B cell (primary cell): ENCODE measurements around the gene ALX1. TPM values are rescaled to one million over a fixed set of nuclear protein-coding genes. Genes with fewer than 3 reads are reported as not detected.

Experiments
- ATAC-seq: fragments of 200-7000 bp; cut with Tn5 transposase; one replicate; pipeline ENCODE4 v1.10.0; 2021; ENCODE audit warnings: low read depth, mild to moderate bottlenecking, moderate number of reproducible peaks, moderate library complexity
- CTCF ChIA-PET: fragments of 350-600 bp; sonication (Branson Sonifier 250); formaldehyde crosslinking; loops from one replicate; lab custom pipeline; 2021; ENCODE audit warnings: antibody characterized with exemption, inconsistent platforms; lab: Charles Lee
- POLR2A ChIA-PET: fragments of 350-600 bp; sonication (Branson Sonifier 250); formaldehyde crosslinking; loops from one replicate; lab custom pipeline; 2021; ENCODE audit warnings: antibody characterized with exemption; lab: Charles Lee
- DNase-seq: peaks from one replicate; pipeline ENCODE4 v3.0.0; 2013
- H2AFZ ChIP-seq: 2 replicates; pipeline ENCODE4 v1.6.1; 2012; ENCODE audit warnings: mild to moderate bottlenecking, low read depth, low read length; ENCODE audit not compliant: insufficient read depth, poor library complexity, severe bottlenecking
- H3K27ac ChIP-seq, 2 donors: 1 replicate in 1 of 2; 2 replicates in 1 of 2; pipeline ENCODE4 v1.5.1; 2012 to 2013; ENCODE audit warnings: low read length in 2 of 2, mild to moderate bottlenecking in 2 of 2, moderate library complexity in 1 of 2
- H3K27me3 ChIP-seq, 4 experiments: fragments of 200-600 bp in 1 of 4; sonication (generic) in 1 of 4; replicated peaks in 1 of 4; 1 replicate in 2 of 4; 2 replicates in 2 of 4; pipeline versions ENCODE4 v1.6.1 to v1.7.0; 2013 to 2016; ENCODE audit warnings: low read length in 3 of 4, mild to moderate bottlenecking in 2 of 4, mixed read lengths in 1 of 4, moderate library complexity in 1 of 4; ENCODE audit not compliant: insufficient read depth in 4 of 4, control insufficient read depth in 3 of 4; ENCODE audit errors: control extremely low read depth in 1 of 4
- H3K36me3 ChIP-seq, 2 experiments: replicated peaks in 1 of 2; 1 replicate in 1 of 2; 2 replicates in 1 of 2; pipeline versions ENCODE4 v1.6.1 to v1.7.1; 2013; ENCODE audit warnings: low read length in 1 of 2; ENCODE audit not compliant: insufficient read depth in 2 of 2, control insufficient read depth in 1 of 2; ENCODE audit errors: control extremely low read depth in 1 of 2, extremely low read depth in 1 of 2
- H3K4me1 ChIP-seq, 2 donors: fragments of 200-600 bp in 1 of 2; sonication (generic) in 1 of 2; 1 replicate in 1 of 2; 2 replicates in 1 of 2; pipeline versions ENCODE4 v1.5.1 to v1.6.1; 2013 to 2017; ENCODE audit warnings: low read length in 2 of 2; ENCODE audit not compliant: control insufficient read depth in 2 of 2, insufficient read depth in 2 of 2
- H3K4me2 ChIP-seq: replicated peaks from 2 replicates; pipeline ENCODE3; 2012; ENCODE audit warnings: mild to moderate bottlenecking, low read depth, low read length; ENCODE audit not compliant: poor library complexity, severe bottlenecking
- H3K4me3 ChIP-seq, 5 experiments: fragments of 200-600 bp in 1 of 5; sonication (generic) in 1 of 5; 1 replicate in 3 of 5; 2 replicates in 2 of 5; pipeline versions ENCODE4 v1.5.1 to v1.7.0; 2011 to 2016; ENCODE audit warnings: low read length in 4 of 5, mild to moderate bottlenecking in 4 of 5, low read depth in 2 of 5, control low read depth in 1 of 5, moderate library complexity in 1 of 5; ENCODE audit not compliant: insufficient read depth in 1 of 5; ENCODE audit errors: control extremely low read depth in 1 of 5, extremely low read depth in 1 of 5
- H3K79me2 ChIP-seq: fragments of 200-600 bp; sonication (generic); one replicate; pipeline ENCODE4 v1.6.0; 2016; ENCODE audit warnings: low read length; ENCODE audit not compliant: control insufficient read depth, insufficient read depth
- H3K9ac ChIP-seq: fragments of 200-600 bp; sonication (generic); 2 replicates; pipeline ENCODE4 v1.6.1; 2017; ENCODE audit warnings: mild to moderate bottlenecking, low read length, moderate library complexity
- H3K9me3 ChIP-seq, 3 donors: one replicate each; pipeline versions ENCODE4 v1.6.1 to v1.7.1; 2013; ENCODE audit warnings: low read length in 2 of 3; ENCODE audit not compliant: control insufficient read depth in 2 of 3, insufficient read depth in 1 of 3; ENCODE audit errors: control extremely low read depth in 1 of 3
- H4K20me1 ChIP-seq: 2 replicates; pipeline ENCODE4 v1.6.0; 2012; ENCODE audit warnings: mild to moderate bottlenecking, low read length; ENCODE audit not compliant: insufficient read depth, control insufficient read depth, poor library complexity, severe bottlenecking
- H3K27ac Mint-ChIP-seq: one replicate; pipeline ENCODE4 v1.8.0; 2021; ENCODE audit warnings: mixed read lengths
- H3K27me3 Mint-ChIP-seq: one replicate; pipeline ENCODE4 v1.8.0; 2021; ENCODE audit warnings: mixed read lengths
- H3K4me1 Mint-ChIP-seq: one replicate; pipeline ENCODE4 v1.8.0; 2021; ENCODE audit warnings: mixed read lengths
- H3K4me3 Mint-ChIP-seq: one replicate; pipeline ENCODE4 v1.8.0; 2021; ENCODE audit warnings: mixed read lengths
- H3K9me3 Mint-ChIP-seq: one replicate; pipeline ENCODE4 v1.8.0; 2022; ENCODE audit warnings: mixed read lengths; ENCODE audit not compliant: insufficient read depth
- CTCF ChIP-seq: fragments of 200-600 bp; IDR thresholded peaks from one replicate; pipeline ENCODE4 v1.8.0; 2022; ENCODE audit warnings: antibody characterized with exemption, mild to moderate bottlenecking
- EZH2 ChIP-seq: IDR thresholded peaks from 2 replicates; pipeline ENCODE4 v1.6.1; 2012; ENCODE audit warnings: borderline replicate concordance, low read depth, mild to moderate bottlenecking, moderate library complexity, low read length; ENCODE audit not compliant: insufficient read depth, poor library complexity, severe bottlenecking
- WGBS: methylation state at CpG from one replicate; pipeline ENCODE4 v1.1.5; 2013; ENCODE audit warnings: missing lambda C conversion rate; ENCODE audit not compliant: insufficient coverage; 5-methylcytosine and 5-hydroxymethylcytosine counted together
- intact Hi-C: fragments of 100-400 bp; cut with micrococcal nuclease; formaldehyde crosslinking; loops from one replicate; pipeline ENCODE4 v1.10.0; 2022
- polyA plus RNA-seq: library from polyadenylated mRNA; depleted of rRNA; stranded (reverse); fragments of >200 nt; gene quantifications from 2 replicates; pipeline ENCODE4 v1.2.3, GENCODE V29; 2012
- total RNA-seq, 2 donors: library from RNA; stranded (reverse); fragments of 120-200 nt in 1 of 2; gene quantifications; 1 replicate in 1 of 2; 2 replicates in 1 of 2; pipeline versions ENCODE4 v1.2.3 to v1.2.4, GENCODE V29; 2013 to 2022

The ALX1 gene
- total and polyA plus RNA-seq, 2 donors (not counting 1 experiment from before 2014, with no cell fraction given) = not detected

GRCh38 chr12:85244561-85244960 is 35.5 kb upstream of the ALX1 start:
- no peak overlapping the region for H3K4me3 ChIP-seq
- no peaks in the 10 kb centered on the region for H3K79me2 ChIP-seq
- no peak overlapping the region for H3K4me2 ChIP-seq
- H3K4me1 ChIP-seq = no peaks in the 10 kb centered on the region
- ATAC-seq (no peak), DNase-seq (no peak)
- H3K9me3 Mint-ChIP-seq = no peaks in the 10 kb centered on the region
- H3K4me1 Mint-ChIP-seq = no peaks in the 10 kb centered on the region
- TF ChIP-seq EZH2 = no peak
- no peak for TF ChIP-seq CTCF
- H3K9me3 ChIP-seq = no peaks in the 10 kb centered on the region
- no peak overlapping the region for H2AFZ ChIP-seq
- intact Hi-C loops = no loop called here
- no peak overlapping the region for H3K27ac Mint-ChIP-seq
- CTCF ChIA-PET = no interaction called here
- POLR2A ChIA-PET = no interaction called here
- H3K27ac ChIP-seq = no peak overlapping the region
- H3K4me3 Mint-ChIP-seq = no peak overlapping the region
- no peaks in the 10 kb centered on the region for H3K27me3 ChIP-seq
- no peak overlapping the region for H3K9ac ChIP-seq
- H4K20me1 ChIP-seq = no peaks in the 10 kb centered on the region
- no peaks in the 10 kb centered on the region for H3K36me3 ChIP-seq
- no peaks in the 10 kb centered on the region for H3K27me3 Mint-ChIP-seq
- WGBS = no CpG with 5 or more reads among the region's 3 CpGs

- H3K9ac ChIP-seq = no peak overlapping the region
- H3K27me3 ChIP-seq = no peaks in the 10 kb centered on the region
- H3K4me3 ChIP-seq = no peak overlapping the region
- no peaks in the 10 kb centered on the region for H3K9me3 ChIP-seq
- Mint-ChIP-seq H3K4me3 (no peak overlapping the region), H3K4me1 (no peaks in the 10 kb centered on the region), H3K9me3 (no peaks in the 10 kb centered on the region), H3K27me3 (no peaks in the 10 kb centered on the region), H3K27ac (no peak overlapping the region)
- no peaks in the 10 kb centered on the region for H4K20me1 ChIP-seq
- no peak overlapping the region for H2AFZ ChIP-seq
- TF ChIP-seq EZH2 (no peak), CTCF (no peak)
- ChIA-PET CTCF (no interaction called here), POLR2A (no interaction called here)
- H3K4me2 ChIP-seq = no peak overlapping the region
- 59% methylated on average over 2 of the region's 4 CpGs for WGBS
- ATAC-seq (no peak), DNase-seq (no peak)
- no peaks in the 10 kb centered on the region for H3K4me1 ChIP-seq
- H3K36me3 ChIP-seq = no peaks in the 10 kb centered on the region
- intact Hi-C loops = no loop called here
- no peaks in the 10 kb centered on the region for H3K79me2 ChIP-seq
- no peak overlapping the region for H3K27ac ChIP-seq
Measured at GRCh38 chr12:85253853-85254252, 26.2 kb upstream of the ALX1 start.
